Transverse colon (tissue), 4 donors: ENCODE measurements around the gene MTMR11. TPM values are rescaled to one million over a fixed set of nuclear protein-coding genes. Genes with fewer than 3 reads are reported as not detected.
"Not testable (repeated sequence)": the region's sequence is repeated elsewhere in the genome, so short reads cannot be mapped to it uniquely, and the experiment has no call there.

Experiments used
- DNase-seq: peaks from one replicate; pipeline ENCODE4 v3.0.0-alpha.2; 2019
- H3K27ac ChIP-seq, 4 donors: fragments of 200-600 bp; sonication (generic); 2 replicates each; pipeline ENCODE4 v1.5.1; 2016 to 2018; ENCODE audit warnings: inconsistent platforms in 4 of 4
- H3K27me3 ChIP-seq: fragments of 200-600 bp; sonication (generic); 2 replicates; pipeline ENCODE4 v1.5.1; 2017; ENCODE audit warnings: inconsistent platforms
- H3K36me3 ChIP-seq, 4 donors: fragments of 200-600 bp; sonication (generic); 2 replicates each; pipeline ENCODE4 v1.5.1; 2017 to 2019; ENCODE audit warnings: inconsistent platforms in 4 of 4
- H3K4me1 ChIP-seq, 4 donors: fragments of 200-600 bp; sonication (generic); 2 replicates each; pipeline ENCODE4 v1.5.1; 2017 to 2020; ENCODE audit warnings: inconsistent platforms in 4 of 4
- H3K4me3 ChIP-seq, 4 donors: fragments of 200-600 bp; sonication (generic); 1 replicate in 1 of 4; 2 replicates in 3 of 4; pipeline versions ENCODE4 v1.5.1 to v1.6.1; 2017 to 2019; ENCODE audit warnings: inconsistent platforms in 4 of 4
- H3K9me3 ChIP-seq, 2 donors: fragments of 200-600 bp; sonication (generic); 2 replicates each; pipeline ENCODE4 v1.5.1; 2017 to 2019; ENCODE audit warnings: inconsistent platforms in 2 of 2
- CTCF ChIP-seq, 5 experiments: fragments of 200-600 bp in 3 of 5; fragments of 450-650 bp in 2 of 5; sonication (generic) in 3 of 5; IDR thresholded peaks; 1 replicate in 2 of 5; 2 replicates in 3 of 5; pipeline ENCODE4 v1.5.1; 2016 to 2017; ENCODE audit warnings: antibody characterized with exemption in 5 of 5, inconsistent platforms in 3 of 5, mild to moderate bottlenecking in 2 of 5, moderate library complexity in 1 of 5
- EP300 ChIP-seq: sonication (generic); formaldehyde crosslinking; IDR thresholded peaks from one replicate; pipeline ENCODE4 v1.6.1; 2017; ENCODE audit warnings: antibody characterized with exemption, low read depth
- POLR2A ChIP-seq: fragments of 450-650 bp; IDR thresholded peaks from one replicate; pipeline ENCODE4 v1.6.1; 2016; ENCODE audit warnings: antibody characterized with exemption, mild to moderate bottlenecking, moderate library complexity
- POLR2AphosphoS5 ChIP-seq, 3 donors: sonication (generic); formaldehyde crosslinking; IDR thresholded peaks; one replicate each; pipeline ENCODE4 v1.6.1; 2016; ENCODE audit warnings: antibody characterized with exemption in 3 of 3
- WGBS, 2 donors: methylation state at CpG; one replicate each; pipeline ENCODE4 v1.1.5; 2018; ENCODE audit warnings: low coverage in 1 of 2; 5-methylcytosine and 5-hydroxymethylcytosine counted together
- in situ Hi-C, 4 donors: fragments of 200-750 bp; cut with MboI; loops; one replicate each; pipeline versions ENCODE4 v1.15.0 to v1.15.1; 2017; ENCODE audit warnings: low sequenced_read_pairs in 3 of 4, low pct_ligation_motif_present in 1 of 4, low pct_unique_long_range_greater_than_20kb in 1 of 4
- intact Hi-C: fragments of 100-400 bp; cut with DNase I; formaldehyde crosslinking; loops from one replicate; pipeline ENCODE4 v1.15.1; 2023; ENCODE audit warnings: low total_unique reads
- total RNA-seq, 4 donors: library from RNA; depleted of rRNA; stranded (reverse); fragments of >200 nt; gene quantifications; one replicate each; pipeline ENCODE4 v1.1.0, GENCODE V29; 2016

The MTMR11 gene
- total RNA-seq, 4 donors from 2014 or later: 284 to 483 (median 296) TPM

GRCh38 chr1:149942885-149943284 lies 6.2 kb upstream of the MTMR11 start:
- Histone ChIP-seq H3K27ac (peak overlapping the region; percentile 47 to 90 (median 62)), H3K4me3 (no peak overlapping the region), H3K36me3 (peaks cover 0 to 13% (median 6%) of the 10 kb centered on the region in 4 donors), H3K4me1 (peaks cover 17 to 53% (median 20%) of the 10 kb centered on the region in 4 donors), H3K9me3 (no peaks in the 10 kb centered on the region), H3K27me3 (no peaks in the 10 kb centered on the region)
- intact Hi-C loops (no loop called here), in situ Hi-C loops (no loop called here)
- no peak for DNase-seq
- TF ChIP-seq CTCF (IDR thresholded peaks at IDR 0.05): no peak
- TF ChIP-seq POLR2AphosphoS5 (IDR thresholded peaks at IDR 0.05): peak in 1 of 3 donors; percentile 30
- WGBS, 2 donors: 22 to 36% methylated on average over 3 of the region's 3 CpGs

DNA sequence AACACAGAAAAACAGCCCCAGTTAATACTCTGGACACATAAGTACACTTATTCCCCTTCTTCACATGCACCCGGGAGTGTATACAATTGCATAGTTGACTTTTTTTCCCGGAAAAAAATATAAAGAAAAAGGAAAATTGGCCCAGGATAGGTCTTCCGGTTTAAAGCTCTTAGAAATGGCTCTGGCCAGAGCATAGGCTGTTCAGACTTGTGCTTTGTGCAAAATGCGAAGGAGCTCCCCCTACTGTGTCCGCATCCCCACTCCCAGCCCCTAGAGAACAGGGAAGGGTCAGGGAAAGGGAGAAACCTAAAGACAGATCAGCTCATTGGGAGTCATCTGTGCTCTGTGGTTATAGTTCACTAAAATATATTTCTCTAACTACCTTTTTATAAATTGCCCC lies 5.5 kb upstream of the MTMR11 start:
- in situ Hi-C loops: no loop called here
- TF ChIP-seq POLR2A (no peak), EP300 (no peak), CTCF (IDR thresholded peaks at IDR 0.05) (peak in 2 of 5 experiments; percentile 16 to 22)
- H3K27me3 ChIP-seq: no peaks in the 10 kb centered on the region
- 23 to 27% methylated on average over 5 of the region's 5 CpGs for WGBS, 2 donors
- peak overlapping the region; percentile 47 to 90 (median 62) for H3K27ac ChIP-seq
- H3K4me1 ChIP-seq: peaks cover 23 to 60% (median 27%) of the 10 kb centered on the region in 4 donors
- peak; percentile 52 for DNase-seq
- H3K9me3 ChIP-seq: no peaks in the 10 kb centered on the region
- peaks cover 0 to 12% (median 3%) of the 10 kb centered on the region in 4 donors for H3K36me3 ChIP-seq
- intact Hi-C loops: no loop called here
- no peak overlapping the region for H3K4me3 ChIP-seq

DNA sequence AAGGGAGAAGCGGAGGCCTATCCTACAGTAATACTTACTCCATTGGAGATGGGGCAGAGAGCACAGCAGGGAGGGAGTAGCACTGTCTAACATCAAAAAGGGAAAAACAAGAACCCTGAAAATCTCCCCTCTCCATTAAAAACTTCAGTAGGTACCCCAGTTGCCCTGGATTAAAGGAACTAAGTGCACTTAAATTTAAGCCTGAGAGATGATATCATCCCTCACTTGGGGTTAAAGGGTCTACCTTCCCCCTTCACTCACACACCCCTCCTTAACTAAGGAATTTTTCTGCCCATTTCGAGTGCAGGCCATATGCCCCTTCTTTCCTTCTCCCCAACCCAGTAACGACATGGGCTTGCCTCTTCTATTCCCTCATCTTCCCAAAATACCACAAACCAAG lies 3.7 kb upstream of the MTMR11 start:
- no peak for DNase-seq
- 90 to 100% methylated on average over 1 to 3 of the region's 3 CpGs for WGBS, 2 donors
- intact Hi-C loops: no loop called here
- Histone ChIP-seq H3K27me3 (no peaks in the 10 kb centered on the region), H3K27ac (peak overlapping the region in 3 of 4 donors; percentile 90 to 96 (median 96)), H3K36me3 (peaks cover 0 to 6% (median 0%) of the 10 kb centered on the region in 4 donors), H3K9me3 (no peaks in the 10 kb centered on the region), H3K4me1 (peaks cover 30 to 72% (median 37%) of the 10 kb centered on the region in 4 donors), H3K4me3 (no peak overlapping the region)
- TF ChIP-seq POLR2AphosphoS5 (IDR thresholded peaks at IDR 0.05) (no peak), POLR2A (no peak), CTCF (IDR thresholded peaks at IDR 0.05) (no peak), EP300 (no peak)
- in situ Hi-C loops: no loop called here

GRCh38 chr1:149938668-149939003 lies 2.0 kb upstream of the MTMR11 start:
- 0 to 28% methylated on average over 2 to 13 of the region's 13 CpGs for WGBS, 2 donors

DNA sequence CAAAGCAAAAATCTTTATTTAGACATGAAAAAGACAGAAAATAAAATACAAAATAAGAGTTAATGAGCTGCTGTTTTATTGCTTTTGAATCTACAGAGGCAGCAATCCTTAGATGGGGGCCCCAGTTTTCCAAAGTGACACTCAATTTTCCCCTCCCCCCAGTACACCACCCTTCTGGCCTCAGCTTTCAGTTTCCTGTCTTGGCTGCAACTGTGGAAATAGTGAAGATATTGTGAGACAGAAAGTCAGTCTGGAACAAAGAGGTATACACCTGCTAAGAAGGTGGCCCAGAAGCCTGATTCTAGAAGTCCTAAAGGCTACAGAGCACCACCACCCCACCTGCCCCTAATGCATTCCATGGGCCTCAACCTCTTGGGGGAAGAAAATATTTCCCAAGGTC lies 1.1 kb upstream of the MTMR11 start:
- peak overlapping the region; percentile 90 to 96 (median 94) for H3K27ac ChIP-seq
- H3K4me3 ChIP-seq: peak overlapping the region in 1 of 4 donors; percentile 79
- intact Hi-C loops (no loop called here), in situ Hi-C loops (no loop called here)
- TF ChIP-seq EP300 (no peak), POLR2A (no peak), POLR2AphosphoS5 (IDR thresholded peaks at IDR 0.05) (no peak), CTCF (IDR thresholded peaks at IDR 0.05) (no peak)
- H3K36me3 ChIP-seq: no peaks in the 10 kb centered on the region
- H3K27me3 ChIP-seq: no peaks in the 10 kb centered on the region
- peaks cover 31 to 92% (median 53%) of the 10 kb centered on the region in 4 donors for H3K4me1 ChIP-seq
- DNase-seq: no peak
- no peaks in the 10 kb centered on the region for H3K9me3 ChIP-seq

More at GRCh38 chr1:149938668-149939003, 2.0 kb upstream of the MTMR11 start:
- H3K27me3 ChIP-seq, H3K9me3 ChIP-seq, H3K36me3 ChIP-seq, intact Hi-C loops, in situ Hi-C loops, DNase-seq: not testable (repeated sequence)
- peak overlapping the region in 2 of 4 donors; percentile 17 to 37 for H3K4me3 ChIP-seq
- H3K4me1 ChIP-seq: peaks cover 31 to 90% (median 46%) of the 10 kb centered on the region in 4 donors
- peak overlapping the region; percentile 90 to 96 (median 94) for H3K27ac ChIP-seq
